Placental epithelial cell (primary cell): ENCODE results near the gene SHD. TPM values are rescaled to one million over a fixed set of nuclear protein-coding genes. Genes with fewer than 3 reads are reported as not detected.

ENCODE experiments used
- total RNA-seq: library from RNA; depleted of rRNA; stranded (reverse); fragments of >200 nt; gene quantifications from 2 replicates; pipeline ENCODE4 v1.2.3, GENCODE V29; 2012

Gene SHD, protein sequence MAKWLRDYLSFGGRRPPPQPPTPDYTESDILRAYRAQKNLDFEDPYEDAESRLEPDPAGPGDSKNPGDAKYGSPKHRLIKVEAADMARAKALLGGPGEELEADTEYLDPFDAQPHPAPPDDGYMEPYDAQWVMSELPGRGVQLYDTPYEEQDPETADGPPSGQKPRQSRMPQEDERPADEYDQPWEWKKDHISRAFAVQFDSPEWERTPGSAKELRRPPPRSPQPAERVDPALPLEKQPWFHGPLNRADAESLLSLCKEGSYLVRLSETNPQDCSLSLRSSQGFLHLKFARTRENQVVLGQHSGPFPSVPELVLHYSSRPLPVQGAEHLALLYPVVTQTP
- total RNA-seq = not detected in 2 replicates

DNA sequence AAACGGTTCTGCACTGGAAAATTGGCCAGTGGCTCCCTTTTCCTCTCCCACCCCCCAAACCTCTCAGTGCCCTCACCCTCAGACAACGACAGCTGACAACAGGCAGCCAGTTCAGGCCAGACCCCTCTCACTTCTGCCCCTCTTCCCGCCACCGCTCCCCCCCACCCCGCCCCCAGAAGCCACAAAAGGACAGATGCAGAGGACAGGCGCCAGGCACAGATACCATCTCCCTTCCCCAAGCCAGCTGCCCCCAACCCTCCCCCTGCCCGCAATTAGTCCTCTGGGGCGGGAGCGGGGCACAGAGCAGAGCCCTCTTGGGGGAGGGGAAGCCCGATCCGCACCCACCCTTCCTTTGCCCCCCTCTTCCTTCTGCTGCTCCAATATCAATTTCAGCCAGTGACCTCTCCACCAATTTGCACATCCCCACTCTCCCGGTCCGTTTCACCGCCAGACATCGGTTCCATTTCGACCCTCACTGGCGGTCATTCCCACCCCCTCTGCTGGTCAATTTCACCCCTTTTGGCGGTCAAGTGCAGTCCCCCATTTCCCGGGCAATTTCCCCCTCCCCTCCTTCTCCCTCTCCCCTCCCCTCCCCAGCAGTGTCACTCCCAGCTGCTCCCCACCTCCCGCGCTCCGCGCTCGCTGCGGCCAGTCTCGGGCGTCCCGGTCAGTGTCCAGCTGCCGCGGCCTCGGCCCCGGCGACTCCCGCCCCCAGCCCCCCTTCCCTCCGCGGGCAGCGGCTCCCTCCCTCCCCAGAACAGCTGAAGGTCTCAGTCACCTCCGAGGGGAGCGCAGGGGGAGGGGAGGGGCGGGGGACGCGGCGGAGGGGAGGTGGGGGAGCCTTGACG is at the start of gene SHD:
TSS of gene SHD (plus strand) at position 848 of the 848 bp plus-strand sequence. CDS start 798 bp downstream, outside the sequence.

DNA sequence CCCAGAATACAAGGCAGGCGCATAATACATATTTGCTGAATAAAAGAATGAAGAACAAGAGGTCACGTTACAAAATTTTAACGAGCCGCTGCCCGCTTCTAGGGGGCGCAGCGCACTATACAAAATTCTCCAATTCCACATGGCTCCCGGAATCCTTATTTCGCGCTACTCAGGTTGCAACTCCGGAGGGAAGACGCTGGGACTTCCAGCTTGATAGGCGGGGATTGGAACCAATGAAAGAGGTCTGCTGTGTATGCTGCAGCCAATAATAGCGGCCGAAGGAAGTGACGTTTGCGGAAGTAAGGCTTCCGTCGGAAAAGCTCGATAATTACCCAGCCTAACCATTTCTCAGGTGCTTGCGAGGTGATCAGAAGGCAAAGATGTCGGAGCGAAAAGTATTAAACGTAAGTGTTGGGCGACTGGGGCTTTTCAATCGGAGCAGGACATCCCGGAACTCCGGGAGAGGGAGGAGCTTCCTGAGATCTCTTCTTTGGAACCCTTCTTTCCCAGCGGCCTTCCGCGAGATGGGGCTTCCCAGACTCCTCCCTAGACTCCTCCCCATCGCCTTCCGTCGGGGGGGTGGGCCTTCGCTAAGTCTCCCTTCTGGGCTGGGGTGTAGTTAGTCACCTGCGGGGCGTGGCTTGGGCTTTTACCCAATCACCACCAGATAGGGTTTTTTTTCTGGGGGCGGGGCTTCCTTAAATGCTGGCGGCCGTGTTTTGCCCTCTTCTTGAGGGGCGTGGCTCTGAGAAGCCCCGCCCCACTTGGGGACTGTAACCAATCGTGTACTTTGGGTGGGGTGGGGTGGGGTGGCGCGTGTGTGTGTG is 32.1 kb upstream of the SHD start, which contains the start of gene YJU2:
TSS of gene YJU2 (plus strand) at position 314 of the 827 bp plus-strand sequence. CDS start at position 381, 67 bp downstream.

DNA sequence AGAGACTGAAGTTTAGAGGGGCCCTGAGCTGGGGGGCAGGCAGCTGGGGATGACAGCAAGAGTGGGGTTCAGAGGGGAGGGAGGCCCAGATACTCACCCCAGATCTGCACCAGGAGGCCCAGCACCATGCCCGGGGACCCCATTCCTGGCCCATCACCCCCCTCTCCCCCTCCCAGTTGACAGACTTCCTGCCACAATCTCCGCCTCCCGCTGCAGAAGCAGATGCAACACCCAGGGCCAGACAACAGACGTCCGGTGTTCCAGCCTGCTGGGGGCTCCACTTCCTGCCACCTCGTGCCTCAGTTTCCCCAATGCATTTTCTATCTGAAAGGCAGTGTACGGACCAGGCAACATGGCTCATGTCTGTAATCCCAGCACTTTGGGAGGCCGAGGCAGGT is 23.2 kb downstream of the SHD start, which contains the start of gene TMIGD2:
TSS of gene TMIGD2 (minus strand) at position 147 of the 398 bp plus-strand sequence. CDS start at position 143, 4 bp downstream.

DNA sequence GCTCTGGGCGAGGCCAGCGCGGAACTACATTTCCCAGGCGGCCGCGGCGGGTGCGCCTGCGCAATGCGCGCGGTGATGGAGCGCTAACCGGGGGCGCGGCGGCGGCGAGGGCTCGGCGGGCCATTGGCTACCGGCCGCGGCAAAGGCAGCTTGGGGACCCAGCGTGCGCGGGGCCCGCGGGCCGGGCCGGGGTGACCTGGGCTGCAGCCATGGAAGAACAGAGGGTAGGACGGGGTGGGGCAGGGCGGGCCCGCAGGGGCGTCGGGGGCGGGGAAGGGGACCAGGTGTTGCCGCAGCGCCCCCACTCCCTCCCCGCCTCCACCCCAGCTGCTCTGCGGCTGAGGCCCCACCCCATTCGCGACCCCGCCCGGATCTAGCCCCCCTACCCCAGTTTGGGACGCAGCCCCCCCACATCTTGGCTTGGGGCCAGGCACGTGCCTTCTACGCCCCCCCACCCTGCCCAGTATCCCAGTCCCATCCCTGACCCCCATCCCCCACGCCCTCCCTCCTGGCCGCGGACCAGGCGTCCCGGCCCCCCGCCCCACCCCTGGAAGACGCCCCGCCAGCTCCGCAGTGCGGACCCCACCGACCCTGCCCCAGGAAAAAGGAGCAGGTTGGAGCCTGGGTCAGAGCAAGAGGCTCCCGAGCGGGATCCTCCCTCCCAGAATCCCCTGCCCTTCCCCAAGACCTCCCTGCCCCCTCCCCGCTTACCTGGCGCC is 25.6 kb downstream of the SHD start, which contains the start of gene FSD1:
TSS of gene FSD1 (plus strand) at position 61 of the 719 bp plus-strand sequence. CDS start at position 210, 149 bp downstream.

DNA sequence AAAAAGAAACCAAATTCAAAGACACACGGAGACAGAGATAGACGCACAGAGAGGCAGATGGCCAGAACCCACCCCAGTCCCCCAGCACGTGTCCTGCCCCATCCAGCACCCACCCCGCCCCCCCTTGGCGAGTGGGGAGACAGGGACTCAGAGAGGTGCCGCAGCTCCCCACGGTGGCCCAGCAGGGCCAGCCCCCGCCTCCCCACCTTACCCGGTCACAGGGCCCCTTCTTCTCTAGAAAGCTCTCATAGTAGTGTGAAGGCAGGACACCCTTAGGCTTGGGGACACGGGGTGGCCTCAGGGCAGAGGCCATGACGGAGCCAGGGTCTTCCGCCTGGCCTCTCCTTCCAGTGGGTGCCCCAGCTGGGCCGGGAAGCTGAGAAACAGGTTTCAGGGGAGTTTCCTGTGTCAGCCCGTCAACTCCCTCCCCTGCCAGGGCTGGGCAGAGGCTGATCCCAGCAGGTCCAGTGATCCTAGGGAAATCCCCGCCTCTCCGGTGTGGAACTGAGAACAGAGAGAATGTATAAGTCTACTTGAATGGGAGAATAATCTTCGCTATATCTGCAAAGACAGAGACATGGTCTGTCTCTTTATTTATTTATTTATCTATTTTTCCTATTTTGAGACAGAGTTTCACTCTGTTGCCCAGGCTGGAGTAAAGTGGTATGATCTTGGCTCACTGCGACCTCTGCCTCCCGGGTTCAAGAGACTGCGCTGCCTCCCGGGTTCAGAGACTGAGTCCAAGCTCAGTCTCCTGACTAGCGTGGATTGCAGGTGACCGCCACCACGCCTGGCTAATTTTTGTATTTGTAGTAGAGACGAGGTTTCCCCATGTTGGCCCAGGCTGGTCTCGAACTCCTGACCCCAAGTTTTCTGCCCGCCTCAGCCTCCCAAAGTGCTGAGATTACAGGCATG is 59.6 kb downstream of the SHD start, which contains the start of gene STAP2:
TSS of gene STAP2 (minus strand) at position 387 of the 915 bp plus-strand sequence. CDS start at position 313, 74 bp downstream.

Other genes starting within 250 kb of the SHD start
- gene ZBTB7A, start 212.4 kb upstream of the SHD start, total RNA-seq = 22.8 and 46.5 TPM in 2 replicates
- gene MAP2K2, start 155.1 kb upstream of the SHD start, total RNA-seq = 157 and 205 TPM in 2 replicates
- gene CREB3L3, start 125.6 kb upstream of the SHD start, total RNA-seq = not detected in 2 replicates
- gene SIRT6, start 96.7 kb upstream of the SHD start, total RNA-seq = 11.0 and 18.0 TPM in 2 replicates
- gene ANKRD24, start 96.6 kb upstream of the SHD start, total RNA-seq = 1.1 and 2.0 TPM in 2 replicates
- 0.79 and 1.2 TPM in 2 replicates for gene EBI3, start 49.7 kb upstream of the SHD start, total RNA-seq
- 18.8 and 22.1 TPM in 2 replicates for gene YJU2, start 32.2 kb upstream of the SHD start, total RNA-seq
- gene TMIGD2, start 23.1 kb downstream of the SHD start, total RNA-seq = not detected in 2 replicates
- gene FSD1, start 25.3 kb downstream of the SHD start, total RNA-seq = 1.7 TPM in 1 of 2 replicates, not detected in the other
- 51.0 and 60.1 TPM in 2 replicates for gene STAP2, start 59.6 kb downstream of the SHD start, total RNA-seq
- 9.1 and 14.9 TPM in 2 replicates for gene MPND, start 64.3 kb downstream of the SHD start, total RNA-seq
- 37.3 and 78.5 TPM in 2 replicates for gene SH3GL1, start 121.3 kb downstream of the SHD start, total RNA-seq
- gene CHAF1A, start 123.4 kb downstream of the SHD start, total RNA-seq = 4.7 and 13.0 TPM in 2 replicates
- 112 and 115 TPM in 2 replicates for gene UBXN6, start 178.5 kb downstream of the SHD start, total RNA-seq
- 48.4 and 57.3 TPM in 2 replicates for gene HDGFL2, start 193.0 kb downstream of the SHD start, total RNA-seq
- gene PLIN4, start 239.2 kb downstream of the SHD start, total RNA-seq = not detected in 2 replicates